Vagina (tissue), 2 donors: ENCODE measurements around the gene C16orf82.

ENCODE experiments used
- POLR2A ChIP-seq, 2 donors: fragments of 450-650 bp; IDR thresholded peaks; one replicate each; pipeline ENCODE4 v1.6.1; 2017; ENCODE audit warnings: antibody characterized with exemption in 2 of 2, mild to moderate bottlenecking in 2 of 2, moderate library complexity in 2 of 2
- POLR2AphosphoS5 ChIP-seq, 2 donors: sonication (generic); formaldehyde crosslinking; IDR thresholded peaks; one replicate each; pipeline ENCODE4 v1.9.0; 2017; ENCODE audit warnings: antibody characterized with exemption in 2 of 2, mild to moderate bottlenecking in 2 of 2, low read depth in 1 of 2; ENCODE audit not compliant: insufficient read depth in 1 of 2
- TF ChIP-seq, protein P1 (sequence below), 3 experiments: fragments of 450-650 bp in 2 of 3; fragments of 200-600 bp in 1 of 3; sonication (generic) in 1 of 3; IDR thresholded peaks; one replicate each; pipeline ENCODE4 v1.5.1; 2017 to 2019; ENCODE audit warnings: antibody characterized with exemption in 3 of 3, mild to moderate bottlenecking in 2 of 3, moderate library complexity in 2 of 3

- TF ChIP-seq, protein P1, sequence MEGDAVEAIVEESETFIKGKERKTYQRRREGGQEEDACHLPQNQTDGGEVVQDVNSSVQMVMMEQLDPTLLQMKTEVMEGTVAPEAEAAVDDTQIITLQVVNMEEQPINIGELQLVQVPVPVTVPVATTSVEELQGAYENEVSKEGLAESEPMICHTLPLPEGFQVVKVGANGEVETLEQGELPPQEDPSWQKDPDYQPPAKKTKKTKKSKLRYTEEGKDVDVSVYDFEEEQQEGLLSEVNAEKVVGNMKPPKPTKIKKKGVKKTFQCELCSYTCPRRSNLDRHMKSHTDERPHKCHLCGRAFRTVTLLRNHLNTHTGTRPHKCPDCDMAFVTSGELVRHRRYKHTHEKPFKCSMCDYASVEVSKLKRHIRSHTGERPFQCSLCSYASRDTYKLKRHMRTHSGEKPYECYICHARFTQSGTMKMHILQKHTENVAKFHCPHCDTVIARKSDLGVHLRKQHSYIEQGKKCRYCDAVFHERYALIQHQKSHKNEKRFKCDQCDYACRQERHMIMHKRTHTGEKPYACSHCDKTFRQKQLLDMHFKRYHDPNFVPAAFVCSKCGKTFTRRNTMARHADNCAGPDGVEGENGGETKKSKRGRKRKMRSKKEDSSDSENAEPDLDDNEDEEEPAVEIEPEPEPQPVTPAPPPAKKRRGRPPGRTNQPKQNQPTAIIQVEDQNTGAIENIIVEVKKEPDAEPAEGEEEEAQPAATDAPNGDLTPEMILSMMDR (IDR thresholded peaks at IDR 0.05): no peak
- TF ChIP-seq POLR2A (IDR thresholded peaks at IDR 0.05) (no peak), POLR2AphosphoS5 (IDR thresholded peaks at IDR 0.05; ENCODE audit: insufficient read depth in 1 of 2, low read depth in 1 of 2) (no peak)
Observed at GRCh38 chr16:27103954-27104353, 37.2 kb downstream of the C16orf82 start.
